SK-N-SH (cell line): ENCODE measurements around the gene SUFU.

Experiments used
- CTCF ChIP-seq: fragments of 200-600 bp; sonication (generic); IDR thresholded peaks from 2 replicates; pipeline ENCODE4 v1.6.1; 2017; ENCODE audit warnings: antibody characterized with exemption, mild to moderate bottlenecking, moderate library complexity
- EP300 ChIP-seq, 2 experiments: IDR thresholded peaks; 2 replicates each; pipeline versions ENCODE4 v1.4.0 to v1.6.1; 2012; ENCODE audit warnings: borderline replicate concordance in 1 of 2, low read depth in 1 of 2, low read length in 1 of 2
- FOXM1 ChIP-seq: IDR thresholded peaks from 2 replicates; pipeline ENCODE4 v1.4.0; 2012; ENCODE audit warnings: low read depth, mild to moderate bottlenecking
- MAX ChIP-seq: IDR thresholded peaks from 2 replicates; pipeline ENCODE4 v1.4.0; 2012; ENCODE audit warnings: low read depth
- POLR2AphosphoS5 ChIP-seq: IDR thresholded peaks from 2 replicates; pipeline ENCODE4 v1.6.1; 2012; ENCODE audit warnings: low read depth, low read length
- REST ChIP-seq: IDR thresholded peaks from 2 replicates; pipeline ENCODE4 v1.6.1; 2012; ENCODE audit warnings: mild to moderate bottlenecking, low read depth, low read length, moderate library complexity
- SMC3 ChIP-seq: IDR thresholded peaks from 2 replicates; pipeline ENCODE4 v1.6.1; 2012; ENCODE audit warnings: low read depth, low read length, improper control_type of control experiment
- TAF1 ChIP-seq: IDR thresholded peaks from 2 replicates; pipeline ENCODE4 v1.6.1; 2012; ENCODE audit warnings: low read depth, mild to moderate bottlenecking, low read length, moderate library complexity, borderline replicate concordance
- TCF12 ChIP-seq: IDR thresholded peaks from 2 replicates; pipeline ENCODE4 v1.4.0; 2012
- USF1 ChIP-seq: IDR thresholded peaks from 2 replicates; pipeline ENCODE4 v1.4.0; 2012; ENCODE audit warnings: low read depth, borderline replicate concordance
- YY1 ChIP-seq: IDR thresholded peaks from 2 replicates; pipeline ENCODE4 v1.4.0; 2012; ENCODE audit warnings: low read depth, mild to moderate bottlenecking

GRCh38 chr10:102613785-102614184, 110.0 kb downstream of the SUFU start:
- TF ChIP-seq CTCF (no peak), POLR2AphosphoS5 (no peak), USF1 (no peak), FOXM1 (no peak), YY1 (no peak), TCF12 (no peak), EP300 (IDR thresholded peaks at IDR 0.05; ENCODE audit: borderline replicate concordance in 1 of 2, low read depth in 1 of 2, low read length in 1 of 2) (no peak), TAF1 (no peak), MAX (no peak), REST (no peak), SMC3 (no peak)
